Colonic mucosa (tissue), 4 donors: ENCODE data around the gene CASP5. TPM values are rescaled to one million over a fixed set of nuclear protein-coding genes. Genes with fewer than 3 reads are reported as not detected.

Experiments
- DNase-seq: peaks from one replicate; pipeline ENCODE4 v3.0.0-alpha.2; 2020
- H3K27ac ChIP-seq: fragments of 200-600 bp; one replicate; pipeline ENCODE4 v1.8.0; 2021
- H3K27me3 ChIP-seq: fragments of 200-600 bp; one replicate; pipeline ENCODE4 v1.8.0; 2021
- H3K36me3 ChIP-seq: fragments of 200-600 bp; one replicate; pipeline ENCODE4 v1.8.0; 2021
- H3K4me1 ChIP-seq: fragments of 200-600 bp; one replicate; pipeline ENCODE4 v1.8.0; 2021; ENCODE audit warnings: mild to moderate bottlenecking
- H3K4me3 ChIP-seq: fragments of 200-600 bp; one replicate; pipeline ENCODE4 v1.8.0; 2021
- H3K9ac ChIP-seq, 2 donors: one replicate each; pipeline ENCODE4 v1.7.0; 2013; ENCODE audit warnings: control low read depth in 2 of 2, low read depth in 2 of 2, low read length in 2 of 2
- H3K9me3 ChIP-seq: fragments of 200-600 bp; one replicate; pipeline ENCODE4 v1.8.0; 2021
- CTCF ChIP-seq: fragments of 200-600 bp; IDR thresholded peaks from one replicate; pipeline ENCODE4 v1.8.0; 2022; ENCODE audit warnings: antibody characterized with exemption, mild to moderate bottlenecking
- intact Hi-C: fragments of 100-400 bp; cut with DNase I; formaldehyde crosslinking; loops from one replicate; pipeline ENCODE4 v1.14.1; 2022
- total RNA-seq, 2 donors: library from RNA; stranded (reverse); fragmentation: NEBNext Ultra II Directional in 1 of 2; extraction: Animal tissue kit (Norgen Biotek cat#: 25700) in 1 of 2; gene quantifications; one replicate each; pipeline ENCODE4 v1.2.1, GENCODE V29; 2021
- donor health status: healthy.
- donor health status: DM: no; HTN: no; CAD: no.
- donor health status: DM: no; HTN: no; CAD: no.

Gene CASP5
- total RNA-seq, 2 donors from 2014 or later, result 25.7 to 47.3 TPM

- Histone ChIP-seq H3K9me3 (no peaks in the 10 kb centered on the region), H3K27me3 (no peaks in the 10 kb centered on the region), H3K36me3 (no peaks in the 10 kb centered on the region), H3K27ac (no peak overlapping the region), H3K4me1 (no peaks in the 10 kb centered on the region), H3K9ac (no peak overlapping the region), H3K4me3 (no peak overlapping the region)
- intact Hi-C loops, result no loop called here
- DNase-seq, result no peak
- TF ChIP-seq CTCF, result no peak
Observed at GRCh38 chr11:105003151-105003550, 19.8 kb downstream of the CASP5 start.

- H3K4me1 ChIP-seq, result no peaks in the 10 kb centered on the region
- H3K4me3 ChIP-seq, result no peak overlapping the region
- no peak for TF ChIP-seq CTCF
- no peaks in the 10 kb centered on the region for H3K9me3 ChIP-seq
- intact Hi-C loops, result no loop called here
- no peak overlapping the region for H3K27ac ChIP-seq
- no peak for DNase-seq
- H3K9ac ChIP-seq, result no peak overlapping the region
- H3K36me3 ChIP-seq, result no peaks in the 10 kb centered on the region
- no peaks in the 10 kb centered on the region for H3K27me3 ChIP-seq
Observed at GRCh38 chr11:105000797-105001196, 22.2 kb downstream of the CASP5 start.

- no peak for TF ChIP-seq CTCF
- H3K27me3 ChIP-seq, result no peaks in the 10 kb centered on the region
- no peaks in the 10 kb centered on the region for H3K4me1 ChIP-seq
- no peaks in the 10 kb centered on the region for H3K36me3 ChIP-seq
- DNase-seq, result no peak
- intact Hi-C loops, result no loop called here
- no peaks in the 10 kb centered on the region for H3K9me3 ChIP-seq
- no peak overlapping the region for H3K4me3 ChIP-seq
- no peak overlapping the region for H3K27ac ChIP-seq
- no peak overlapping the region for H3K9ac ChIP-seq
Observed at GRCh38 chr11:105000167-105000566, 22.8 kb downstream of the CASP5 start.

GRCh38 chr11:104999721-105000120 is 23.2 kb downstream of the CASP5 start:
- H3K4me1 ChIP-seq, result no peaks in the 10 kb centered on the region
- DNase-seq, result no peak
- intact Hi-C loops, result no loop called here
- no peak overlapping the region for H3K4me3 ChIP-seq
- no peak for TF ChIP-seq CTCF
- H3K27me3 ChIP-seq, result no peaks in the 10 kb centered on the region
- no peak overlapping the region for H3K27ac ChIP-seq
- no peaks in the 10 kb centered on the region for H3K9me3 ChIP-seq
- H3K9ac ChIP-seq, result no peak overlapping the region
- no peaks in the 10 kb centered on the region for H3K36me3 ChIP-seq

- Histone ChIP-seq H3K27me3 (no peaks in the 10 kb centered on the region), H3K36me3 (no peaks in the 10 kb centered on the region), H3K9me3 (no peaks in the 10 kb centered on the region), H3K4me3 (no peak overlapping the region), H3K27ac (no peak overlapping the region), H3K4me1 (no peaks in the 10 kb centered on the region), H3K9ac (no peak overlapping the region)
- no peak for DNase-seq
- no peak for TF ChIP-seq CTCF
- intact Hi-C loops, result no loop called here
Observed at GRCh38 chr11:104997288-104997687, 25.7 kb downstream of the CASP5 start.

GRCh38 chr11:104995001-104995408 is 28.0 kb downstream of the CASP5 start:
- Histone ChIP-seq H3K4me1 (no peaks in the 10 kb centered on the region), H3K27me3 (no peaks in the 10 kb centered on the region), H3K4me3 (no peak overlapping the region), H3K9ac (no peak overlapping the region), H3K27ac (no peak overlapping the region), H3K9me3 (no peaks in the 10 kb centered on the region), H3K36me3 (no peaks in the 10 kb centered on the region)
- TF ChIP-seq CTCF, result no peak
- DNase-seq, result no peak
- intact Hi-C loops, result no loop called here
